ENCODE data around the gene AHNAK2.

Gene AHNAK2

GRCh38 chr14:105011312-105011990 is 33.3 kb upstream of the AHNAK2 start:
- Histone ChIP-seq H3K4me3 (ENCODE audit: insufficient read depth, low read length, poor library complexity, severe bottlenecking) (no peak overlapping the region), H3K36me3 (ENCODE audit: low read length) (peaks cover 7% of the 10 kb centered on the region; the same call in 1 of the 2 replicates), H4K20me1 (ENCODE audit: low read depth, low read length) (peaks cover 44% of the 10 kb centered on the region), H3K9me2 (replicated peaks; ENCODE audit: insufficient read depth, low read length) (no peaks in the 10 kb centered on the region), H3K27me3 (ENCODE audit: low read length) (no peaks in the 10 kb centered on the region), H3K9ac (ENCODE audit: low read length) (no peak overlapping the region), H2AFZ (ENCODE audit: low read depth, low read length, severe bottlenecking) (no peak overlapping the region), H3K4me2 (ENCODE audit: low read depth, low read length, poor library complexity, severe bottlenecking) (no peak overlapping the region), H3K9me3 (ENCODE audit: insufficient read depth, low read length) (no peaks in the 10 kb centered on the region), H3F3A (ENCODE audit: insufficient read depth) (peaks cover 18% of the 10 kb centered on the region), H3K27ac (ENCODE audit: low read depth, low read length) (no peak overlapping the region), H3K79me2 (ENCODE audit: insufficient read depth, low read length) (peaks cover 81% of the 10 kb centered on the region)
- TF ChIP-seq CTCF (IDR thresholded peaks at IDR 0.05; ENCODE audit: insufficient read depth, low read length, poor library complexity, severe bottlenecking), result no peak
- TF ChIP-seq EZH2phosphoT487 (conservative IDR thresholded peaks at IDR 0.05; ENCODE audit: low read length), result no peak

GRCh38 chr14:105010891-105011291 is 32.7 kb upstream of the AHNAK2 start:
- Histone ChIP-seq H3K36me3 (ENCODE audit: low read length) (peaks cover 7% of the 10 kb centered on the region; the same call in 1 of the 2 replicates), H3K9me2 (replicated peaks; ENCODE audit: insufficient read depth, low read length) (no peaks in the 10 kb centered on the region), H4K20me1 (ENCODE audit: low read depth, low read length) (peaks cover 39% of the 10 kb centered on the region), H2AFZ (ENCODE audit: low read depth, low read length, severe bottlenecking) (no peak overlapping the region), H3K27me3 (ENCODE audit: low read length) (no peaks in the 10 kb centered on the region), H3K27ac (ENCODE audit: low read depth, low read length) (no peak overlapping the region), H3K9ac (ENCODE audit: low read length) (no peak overlapping the region), H3K4me2 (ENCODE audit: low read depth, low read length, poor library complexity, severe bottlenecking) (no peak overlapping the region), H3K4me3 (ENCODE audit: insufficient read depth, low read length, poor library complexity, severe bottlenecking) (no peak overlapping the region), H3K79me2 (ENCODE audit: insufficient read depth, low read length) (peaks cover 76% of the 10 kb centered on the region), H3K9me3 (ENCODE audit: insufficient read depth, low read length) (no peaks in the 10 kb centered on the region), H3F3A (ENCODE audit: insufficient read depth) (peaks cover 18% of the 10 kb centered on the region)
- TF ChIP-seq EZH2phosphoT487 (conservative IDR thresholded peaks at IDR 0.05; ENCODE audit: low read length) (no peak), CTCF (IDR thresholded peaks at IDR 0.05; ENCODE audit: insufficient read depth, low read length, poor library complexity, severe bottlenecking) (no peak)

GRCh38 chr14:105010106-105010505 is 31.9 kb upstream of the AHNAK2 start:
- Histone ChIP-seq H2AFZ (ENCODE audit: low read depth, low read length, severe bottlenecking) (no peak overlapping the region), H3K4me3 (ENCODE audit: insufficient read depth, low read length, poor library complexity, severe bottlenecking) (no peak overlapping the region), H4K20me1 (ENCODE audit: low read depth, low read length) (peaks cover 39% of the 10 kb centered on the region), H3K9ac (ENCODE audit: low read length) (no peak overlapping the region), H3K27ac (ENCODE audit: low read depth, low read length) (no peak overlapping the region), H3K79me2 (ENCODE audit: insufficient read depth, low read length) (peaks cover 68% of the 10 kb centered on the region), H3K36me3 (ENCODE audit: low read length) (peaks cover 7% of the 10 kb centered on the region; the same call in 1 of the 2 replicates), H3K9me2 (replicated peaks; ENCODE audit: insufficient read depth, low read length) (no peaks in the 10 kb centered on the region), H3K4me2 (ENCODE audit: low read depth, low read length, poor library complexity, severe bottlenecking) (no peak overlapping the region), H3K27me3 (ENCODE audit: low read length) (no peaks in the 10 kb centered on the region), H3F3A (ENCODE audit: insufficient read depth) (peaks cover 14% of the 10 kb centered on the region), H3K9me3 (ENCODE audit: insufficient read depth, low read length) (no peaks in the 10 kb centered on the region)
- no peak for TF ChIP-seq CTCF (IDR thresholded peaks at IDR 0.05; ENCODE audit: insufficient read depth, low read length, poor library complexity, severe bottlenecking)
- no peak for TF ChIP-seq EZH2phosphoT487 (conservative IDR thresholded peaks at IDR 0.05; ENCODE audit: low read length)
